ENCODE measurements around the gene CCNL1.
A peak's percentile ranks its signal among the peaks of the same experiment; 100 is the strongest.
"Not testable (repeated sequence)": the region's sequence is repeated elsewhere in the genome, so short reads cannot be mapped to it uniquely, and the experiment has no call there.

CCNL1 gene

GRCh38 chr3:157163217-157163953, 3.4 kb upstream of the CCNL1 start:
- peak overlapping the region in 8 of 11 experiments; percentile 15 to 100 (median 42); a peak in 9 of 22 replicates for H3K9ac ChIP-seq
- no peaks in the 10 kb centered on the region for H3K9me3 ChIP-seq (replicated peaks in 1 of 11)
- peak overlapping the region; percentile 30 to 88 (median 76); a peak in 21 of 22 replicates for H3K4me2 ChIP-seq
- TF ChIP-seq Cebpa-rat (IDR thresholded peaks at IDR 0.05): no peak
- H3K36me3 ChIP-seq: peaks cover 8 to 9% (median 9%) of the 10 kb centered on the region in 11 experiments
- H3K4me1 ChIP-seq: peaks cover 44 to 74% (median 65%) of the 10 kb centered on the region in 10 experiments
- peak overlapping the region; percentile 37 to 100 (median 100); a peak in 20 of 22 replicates for H3K27ac ChIP-seq
- no peaks in the 10 kb centered on the region for H3K27me3 ChIP-seq
- H3K4me3 ChIP-seq: peak overlapping the region in 1 of 10 experiments; percentile 13; a peak in 1 of 20 replicates
- H4K20me1 ChIP-seq: peaks cover 10 to 15% (median 13%) of the 10 kb centered on the region in 11 experiments; a peak in 21 of 22 replicates

DNA sequence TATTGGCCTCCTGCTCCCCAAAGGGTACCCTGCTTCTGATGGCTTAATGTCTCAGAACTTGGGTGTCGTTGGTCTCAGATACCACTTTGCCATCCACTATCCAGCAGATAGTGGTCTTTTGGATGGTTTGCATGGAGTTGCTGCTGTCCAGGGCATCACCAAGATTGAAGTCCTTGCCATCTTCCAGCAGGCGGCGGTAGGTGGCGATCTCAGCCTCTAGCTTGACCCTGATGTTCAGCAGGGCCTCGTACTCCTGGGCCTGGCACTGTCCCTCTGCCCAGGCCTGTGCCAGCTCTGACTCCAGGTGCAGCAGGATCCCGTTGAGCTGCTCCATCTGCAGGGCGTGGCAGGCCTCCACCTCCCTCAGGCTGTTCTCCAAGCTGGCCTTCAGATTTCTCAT, 2.7 kb upstream of the CCNL1 start:
- H3K4me2 ChIP-seq: peak overlapping the region in 9 of 11 experiments; percentile 50 to 88 (median 77); a peak in 18 of 22 replicates
- H4K20me1 ChIP-seq: peaks cover 17 to 22% (median 21%) of the 10 kb centered on the region in 11 experiments
- peak overlapping the region in 6 of 11 experiments; percentile 24 to 100 (median 47); a peak in 7 of 22 replicates for H3K9ac ChIP-seq
- not testable (repeated sequence) for H3K9me3 ChIP-seq (replicated peaks in 1 of 11); H3K4me3 ChIP-seq; H3K27me3 ChIP-seq
- peak overlapping the region in 10 of 11 experiments; percentile 96 to 100 (median 100); a peak in 21 of 22 replicates for H3K27ac ChIP-seq
- H3K4me1 ChIP-seq: peaks cover 52 to 67% (median 59%) of the 10 kb centered on the region in 10 experiments
- peaks cover 15 to 17% (median 16%) of the 10 kb centered on the region in 11 experiments for H3K36me3 ChIP-seq

DNA sequence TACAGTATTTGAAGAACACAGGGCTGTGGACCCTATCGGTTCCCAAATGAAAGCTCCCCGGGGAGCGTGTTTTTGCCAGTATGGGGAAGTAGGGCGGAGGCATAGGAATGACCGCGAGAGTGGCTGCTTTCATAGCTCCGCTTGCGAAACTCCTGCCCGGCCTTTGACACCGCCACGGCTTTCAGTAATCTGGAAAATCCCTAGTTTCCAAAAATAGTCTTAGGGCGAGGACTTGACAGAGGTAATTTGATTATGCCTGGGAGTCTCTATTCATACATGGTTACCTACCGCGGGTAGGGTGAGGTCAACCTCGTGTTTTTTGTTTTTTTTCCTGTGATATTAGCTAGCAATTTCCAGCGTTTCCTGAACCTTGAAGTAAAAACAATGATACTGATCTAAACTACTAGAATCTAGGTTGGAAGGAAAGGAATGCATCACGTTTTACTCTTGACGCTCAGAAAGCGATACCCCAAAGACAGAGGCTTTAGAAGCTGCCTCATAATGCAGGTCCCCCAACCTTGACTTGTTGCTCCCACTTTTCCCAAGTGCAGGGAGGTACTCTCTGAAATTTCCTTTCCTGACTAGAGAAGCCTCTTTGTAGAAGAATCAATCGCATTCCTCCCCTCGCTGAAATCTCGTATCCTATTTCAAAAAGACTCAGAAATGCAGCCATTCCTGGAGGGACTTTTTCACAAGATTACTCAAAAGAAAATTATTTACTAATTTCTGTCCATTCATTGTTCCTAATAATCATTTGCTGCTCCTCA, 894 bp upstream of the CCNL1 start:
- peak overlapping the region; percentile 96 to 100 (median 100) for H3K27ac ChIP-seq
- no peaks in the 10 kb centered on the region for H3K9me3 ChIP-seq (replicated peaks in 1 of 11)
- H4K20me1 ChIP-seq: peaks cover 35 to 40% (median 39%) of the 10 kb centered on the region in 11 experiments
- H3K4me3 ChIP-seq: peak overlapping the region; percentile 93 to 99 (median 98)
- H3K4me1 ChIP-seq: peaks cover 44 to 67% (median 54%) of the 10 kb centered on the region in 10 experiments
- H3K4me2 ChIP-seq: peak overlapping the region; percentile 70 to 93 (median 86)
- H3K27me3 ChIP-seq: no peaks in the 10 kb centered on the region
- peak overlapping the region; percentile 98 to 100 (median 100) for H3K9ac ChIP-seq
- peak; percentile 98 to 99 (median 99) for TF ChIP-seq Cebpa-rat (IDR thresholded peaks at IDR 0.05)
- peaks cover 33 to 35% (median 34%) of the 10 kb centered on the region in 11 experiments for H3K36me3 ChIP-seq

DNA sequence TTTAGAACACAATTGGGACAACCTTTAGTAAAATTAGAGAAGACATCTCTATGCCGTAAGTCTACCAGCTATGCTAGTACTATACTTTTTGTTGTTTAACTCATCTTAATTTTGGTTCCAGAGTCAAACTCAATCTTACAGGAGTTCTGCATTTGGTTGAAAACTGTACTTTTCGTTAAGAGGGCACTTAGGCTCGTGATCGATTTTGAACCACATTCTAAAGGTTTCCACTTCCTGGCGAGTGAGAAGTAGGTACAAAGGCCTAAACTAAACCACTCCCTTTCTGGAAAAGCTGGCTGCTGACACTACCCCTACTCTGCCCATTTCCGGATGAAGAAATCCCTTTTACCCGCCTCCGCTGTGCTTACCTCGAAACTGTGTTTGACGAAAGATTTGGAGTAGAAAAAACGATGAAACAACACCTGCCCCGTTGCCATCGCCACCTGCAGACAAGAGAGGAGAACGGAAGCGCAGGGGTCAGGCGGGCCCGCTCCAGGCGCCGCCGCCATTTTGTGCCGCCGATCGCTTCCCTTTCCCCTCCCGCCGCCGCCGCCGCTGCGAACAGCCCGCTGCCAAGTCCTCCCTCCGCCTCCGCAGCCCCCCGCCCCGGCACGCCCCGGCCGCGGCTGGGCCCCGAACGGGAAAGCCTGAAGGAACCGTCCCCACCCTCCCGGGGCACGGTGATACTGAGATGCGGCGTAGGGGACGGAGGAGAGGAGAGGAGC, 748 bp downstream of the CCNL1 start:
- H4K20me1 ChIP-seq: peaks cover 52 to 57% (median 55%) of the 10 kb centered on the region in 11 experiments
- TF ChIP-seq Cebpa-rat (IDR thresholded peaks at IDR 0.05): no peak
- peaks cover 50 to 51% (median 51%) of the 10 kb centered on the region in 11 experiments for H3K36me3 ChIP-seq
- H3K27ac ChIP-seq: peak overlapping the region; percentile 96 to 100 (median 100)
- no peaks in the 10 kb centered on the region for H3K9me3 ChIP-seq (replicated peaks in 1 of 11)
- H3K4me2 ChIP-seq: peak overlapping the region; percentile 75 to 97 (median 91)
- peak overlapping the region; percentile 98 to 100 (median 100) for H3K9ac ChIP-seq
- H3K4me1 ChIP-seq: peaks cover 41 to 75% (median 64%) of the 10 kb centered on the region in 10 experiments
- no peaks in the 10 kb centered on the region for H3K27me3 ChIP-seq
- H3K4me3 ChIP-seq: peak overlapping the region; percentile 93 to 99 (median 98)

GRCh38 chr3:157157836-157158235, 2.1 kb downstream of the CCNL1 start:
- peak overlapping the region; percentile 26 to 100 (median 100); a peak in 20 of 22 replicates for H3K27ac ChIP-seq
- H3K27me3 ChIP-seq: no peaks in the 10 kb centered on the region
- no peak for TF ChIP-seq Cebpa-rat (IDR thresholded peaks at IDR 0.05)
- H4K20me1 ChIP-seq: peaks cover 65 to 70% (median 69%) of the 10 kb centered on the region in 11 experiments
- peak overlapping the region; percentile 98 to 100 (median 100) for H3K9ac ChIP-seq
- H3K4me2 ChIP-seq: peak overlapping the region; percentile 75 to 97 (median 91)
- peak overlapping the region; percentile 93 to 99 (median 98) for H3K4me3 ChIP-seq
- no peaks in the 10 kb centered on the region for H3K9me3 ChIP-seq (replicated peaks in 1 of 11)
- H3K4me1 ChIP-seq: peaks cover 37 to 75% (median 57%) of the 10 kb centered on the region in 10 experiments
- H3K36me3 ChIP-seq: peaks cover 63 to 65% (median 64%) of the 10 kb centered on the region in 11 experiments

DNA sequence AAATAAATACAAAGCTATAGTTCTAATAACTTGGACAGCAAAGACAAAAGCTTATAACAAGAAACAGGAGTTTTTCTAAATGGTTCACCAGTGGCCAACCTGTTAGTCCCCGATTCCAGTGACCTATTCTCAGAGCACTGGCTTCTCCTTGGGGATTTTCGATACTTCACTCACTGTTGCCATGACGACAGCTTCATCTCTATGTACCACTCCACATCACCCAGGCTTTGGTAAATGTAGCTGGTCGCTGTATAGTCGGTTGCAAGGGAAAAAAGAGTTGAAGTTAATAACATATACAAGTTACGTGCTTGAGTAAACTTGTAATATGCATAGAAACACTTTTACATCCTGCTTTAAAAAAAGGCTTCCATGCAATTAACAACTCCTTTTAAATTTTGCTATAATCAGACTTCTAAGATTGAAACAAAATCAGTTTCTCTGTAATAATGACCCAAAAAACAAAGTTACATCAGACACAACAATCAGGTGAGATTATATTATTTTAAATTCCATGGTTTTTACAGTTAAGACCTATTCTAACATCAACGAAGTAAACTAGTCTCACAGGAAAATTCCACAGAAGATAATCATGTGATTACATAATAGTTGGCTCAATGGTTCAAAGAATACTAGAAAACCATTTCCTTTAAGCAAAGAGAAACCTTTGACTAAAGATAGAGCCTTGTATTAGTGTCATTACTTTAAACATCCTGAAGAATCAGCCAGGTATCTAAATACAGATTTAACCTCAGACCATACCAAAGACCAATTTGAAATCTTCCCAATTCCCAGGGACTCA, 2.9 kb downstream of the CCNL1 start:
- Histone ChIP-seq H3K9ac (peak overlapping the region; percentile 98 to 100 (median 100)), H3K9me3 (replicated peaks in 1 of 11) (no peaks in the 10 kb centered on the region), H3K4me2 (peak overlapping the region; percentile 75 to 97 (median 91)), H3K27ac (peak overlapping the region in 10 of 11 experiments; percentile 26 to 100 (median 100); a peak in 15 of 22 replicates), H3K36me3 (peaks cover 71 to 73% (median 72%) of the 10 kb centered on the region in 11 experiments), H4K20me1 (peaks cover 73 to 78% (median 77%) of the 10 kb centered on the region in 11 experiments), H3K27me3 (no peaks in the 10 kb centered on the region), H3K4me3 (peak overlapping the region; percentile 93 to 99 (median 98)), H3K4me1 (peaks cover 29 to 67% (median 52%) of the 10 kb centered on the region in 10 experiments)
- no peak for TF ChIP-seq Cebpa-rat (IDR thresholded peaks at IDR 0.05)

GRCh38 chr3:157155591-157155990, 4.4 kb downstream of the CCNL1 start:
- Histone ChIP-seq H3K27ac (peak overlapping the region in 1 of 11 experiments; percentile 100; a peak in 2 of 22 replicates), H3K27me3 (no peaks in the 10 kb centered on the region), H3K4me3 (peak overlapping the region; percentile 93 to 99 (median 98); a peak in 19 of 20 replicates), H3K9me3 (replicated peaks in 1 of 11) (no peaks in the 10 kb centered on the region), H4K20me1 (peaks cover 88 to 93% (median 91%) of the 10 kb centered on the region in 11 experiments), H3K36me3 (peaks cover 86 to 87% (median 87%) of the 10 kb centered on the region in 11 experiments), H3K9ac (peak overlapping the region in 9 of 11 experiments; percentile 16 to 100 (median 100); a peak in 13 of 22 replicates), H3K4me2 (peak overlapping the region; percentile 75 to 97 (median 91); a peak in 21 of 22 replicates), H3K4me1 (peaks cover 16 to 63% (median 41%) of the 10 kb centered on the region in 10 experiments)
- no peak for TF ChIP-seq Cebpa-rat (IDR thresholded peaks at IDR 0.05)
